ENCODE data around the gene ZNF497. TPM values are rescaled to one million over a fixed set of nuclear protein-coding genes. Genes with fewer than 3 reads are reported as not detected.
"Not testable (repeated sequence)": the region's sequence is repeated elsewhere in the genome, so short reads cannot be mapped to it uniquely, and the experiment has no call there.

Gene ZNF497
- total RNA-seq, 2 experiments from 2014 or later = 1.7 to 2.1 TPM

DNA sequence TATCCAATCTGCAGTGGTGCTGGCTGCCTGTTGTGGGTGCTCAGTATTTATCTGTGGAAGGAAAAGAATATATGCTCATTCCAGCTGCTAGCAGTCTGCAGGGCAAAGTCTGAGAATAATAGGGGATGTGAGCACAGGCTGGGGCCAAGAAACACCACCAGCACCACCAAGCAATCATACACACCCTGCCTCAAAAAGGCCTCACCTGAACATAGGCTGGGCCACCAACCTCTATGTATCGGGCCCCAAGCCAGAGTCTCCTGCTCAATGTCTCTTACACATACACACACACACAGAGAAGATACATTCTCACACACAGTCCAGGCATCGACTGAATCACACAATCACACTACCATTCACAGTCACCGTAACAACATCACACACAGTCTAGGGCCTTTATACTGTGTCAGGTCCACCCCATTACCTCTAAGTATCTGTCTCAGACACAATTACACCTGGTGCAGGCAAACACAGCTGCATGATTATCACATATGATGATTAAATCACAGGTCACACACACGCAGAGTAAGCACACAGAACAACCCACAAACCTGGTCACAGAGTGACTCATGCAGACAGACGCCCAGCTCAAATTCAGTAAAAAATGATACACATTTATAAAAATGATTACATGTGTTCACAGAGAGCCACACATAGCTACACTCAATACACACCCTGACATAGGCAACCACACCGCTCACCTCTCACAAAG is 37.1 kb downstream of the ZNF497 start:
- ATAC-seq (ENCODE audit: low read depth) (no peak), DNase-seq (no peak)
- Mint-ChIP-seq H3K36me3 (peaks cover 3% of the 10 kb centered on the region), H3K9me3 (no peaks in the 10 kb centered on the region), H3K27ac (no peak overlapping the region), H3K4me1 (peaks cover 7% of the 10 kb centered on the region), H3K4me3 (no peak overlapping the region), H3K27me3 (no peaks in the 10 kb centered on the region)
- POLR2A ChIA-PET = interaction anchor here (1.5 to 1.6 kb wide), 3 partner anchors 21 to 142 kb away, joined by 7 to 17 read pairs (median 9); partner anchors contain the start of gene ZNF274

- ATAC-seq (ENCODE audit: low read depth) (no peak), DNase-seq (no peak)
- H3K27ac Mint-ChIP-seq = no peak overlapping the region
- POLR2A ChIA-PET = no interaction called here
- no peaks in the 10 kb centered on the region for H3K27me3 Mint-ChIP-seq
- H3K36me3 Mint-ChIP-seq = peaks cover 19% of the 10 kb centered on the region
- no peaks in the 10 kb centered on the region for H3K9me3 Mint-ChIP-seq
- H3K4me1 Mint-ChIP-seq = no peaks in the 10 kb centered on the region
- H3K4me3 Mint-ChIP-seq = no peak overlapping the region
Measured at GRCh38 chr19:58319241-58319640, 43.3 kb downstream of the ZNF497 start.

DNA sequence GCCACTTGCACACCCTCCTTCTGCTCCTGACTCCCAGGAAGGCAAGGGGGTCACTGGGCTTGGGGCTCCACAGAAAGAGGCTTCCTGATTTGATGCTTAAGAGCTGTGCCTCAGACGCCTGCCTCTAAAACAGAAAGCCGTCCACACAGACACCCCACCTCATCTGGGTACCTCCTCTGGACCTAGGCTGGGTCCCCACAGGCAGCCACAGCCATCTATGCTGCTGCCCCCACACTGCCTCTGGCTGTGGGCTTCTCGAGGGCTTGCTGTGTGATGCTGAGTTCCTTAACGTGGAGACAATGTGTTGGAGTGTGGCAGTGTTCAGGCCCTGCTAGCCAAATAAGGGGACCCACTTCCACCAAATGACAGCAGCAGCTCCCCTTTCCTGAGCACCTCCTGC is 44.3 kb downstream of the ZNF497 start:
- POLR2A ChIA-PET = interaction anchor here (1.1 kb wide), 1 partner anchor 81 kb away, joined by 6 read pairs; no protein-coding TSS in a partner anchor
- no peaks in the 10 kb centered on the region for H3K27me3 Mint-ChIP-seq

GRCh38 chr19:58317476-58318072 is 45.0 kb downstream of the ZNF497 start:
- H3K27ac Mint-ChIP-seq = no peak overlapping the region
- no peaks in the 10 kb centered on the region for H3K9me3 Mint-ChIP-seq
- no peaks in the 10 kb centered on the region for H3K27me3 Mint-ChIP-seq
- ATAC-seq (ENCODE audit: low read depth) = no peak
- H3K36me3 Mint-ChIP-seq = peaks cover 26% of the 10 kb centered on the region
- H3K4me3 Mint-ChIP-seq = no peak overlapping the region
- H3K4me1 Mint-ChIP-seq = no peaks in the 10 kb centered on the region
- DNase-seq = no peak
- POLR2A ChIA-PET = interaction anchor here (0.6 to 1.1 kb wide), 3 partner anchors 69 to 81 kb away, joined by 3 to 6 read pairs (median 5); partner anchors contain the start of gene RPS5

More for the DNA sequence above, 44.3 kb downstream of the ZNF497 start:
- DNase-seq = no peak
- ATAC-seq (ENCODE audit: low read depth) = no peak
- Mint-ChIP-seq H3K4me1 (no peaks in the 10 kb centered on the region), H3K27ac (no peak overlapping the region), H3K9me3 (no peaks in the 10 kb centered on the region), H3K36me3 (peaks cover 21% of the 10 kb centered on the region), H3K4me3 (no peak overlapping the region)

DNA sequence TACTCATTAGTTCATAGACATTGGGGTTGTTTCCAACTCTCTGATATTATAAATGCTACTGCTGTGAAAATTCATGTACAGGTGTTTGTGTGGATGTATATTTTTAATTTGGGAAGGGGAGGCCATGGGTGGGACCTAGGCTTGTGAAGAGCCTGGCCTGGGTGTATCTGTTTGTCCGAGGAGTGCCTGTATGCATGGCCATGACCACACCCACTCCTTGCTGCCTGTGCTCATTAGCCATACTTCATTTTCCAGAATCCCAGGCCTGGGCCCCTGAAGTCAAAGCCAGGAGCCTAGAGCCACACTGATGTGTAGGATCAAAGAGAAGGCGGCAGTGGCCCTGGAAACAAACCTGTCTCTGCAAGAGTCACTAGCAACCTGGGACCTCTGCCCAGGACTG is 47.0 kb downstream of the ZNF497 start:
- H3K27ac Mint-ChIP-seq = no peak overlapping the region
- no peak overlapping the region for H3K4me3 Mint-ChIP-seq
- peaks cover 43% of the 10 kb centered on the region for H3K36me3 Mint-ChIP-seq
- DNase-seq (no peak), ATAC-seq (ENCODE audit: low read depth) (no peak)
- peaks cover 2% of the 10 kb centered on the region for H3K9me3 Mint-ChIP-seq
- H3K27me3 Mint-ChIP-seq = no peaks in the 10 kb centered on the region
- POLR2A ChIA-PET = no interaction called here
- H3K4me1 Mint-ChIP-seq = peaks cover 2% of the 10 kb centered on the region

DNA sequence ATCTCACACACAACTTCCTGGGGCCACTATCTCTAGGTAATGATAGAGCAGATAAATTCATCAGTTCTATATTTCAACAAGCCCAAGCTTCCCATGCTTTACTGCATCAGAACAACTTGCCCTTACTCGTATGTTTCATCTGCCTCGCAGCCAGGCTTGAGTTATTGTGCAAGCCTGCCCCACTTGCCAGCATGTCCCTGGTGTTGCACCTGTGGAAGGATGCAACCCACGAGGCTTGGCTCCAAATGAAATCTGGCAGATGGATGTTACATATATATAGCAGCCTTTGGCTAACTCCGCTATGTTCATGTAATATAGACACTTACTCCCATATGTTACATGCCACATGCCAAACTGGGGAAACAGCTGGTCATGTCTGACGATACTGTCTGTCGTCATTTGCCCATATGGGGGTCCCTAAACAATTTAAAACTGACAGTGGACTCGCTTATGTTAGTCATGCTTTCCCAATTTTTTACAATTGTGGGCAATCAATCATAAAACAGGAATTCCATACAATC is 51.1 kb downstream of the ZNF497 start:
- POLR2A ChIA-PET = no interaction called here
- Mint-ChIP-seq H3K27ac (no peak overlapping the region), H3K36me3 (peaks cover 72% of the 10 kb centered on the region), H3K4me1 (peaks cover 22% of the 10 kb centered on the region), H3K27me3 (no peaks in the 10 kb centered on the region), H3K4me3 (no peak overlapping the region), H3K9me3 (peaks cover 2% of the 10 kb centered on the region)
- DNase-seq = no peak
- no peak for ATAC-seq (ENCODE audit: low read depth)

- Mint-ChIP-seq H3K36me3 (peaks cover 75% of the 10 kb centered on the region), H3K4me1 (peaks cover 28% of the 10 kb centered on the region)
- POLR2A ChIA-PET; H3K27ac Mint-ChIP-seq; H3K27me3 Mint-ChIP-seq; H3K9me3 Mint-ChIP-seq; H3K4me3 Mint-ChIP-seq; DNase-seq; ATAC-seq (ENCODE audit: low read depth): not testable (repeated sequence)
Measured at GRCh38 chr19:58310685-58311084, 51.9 kb downstream of the ZNF497 start.

DNA sequence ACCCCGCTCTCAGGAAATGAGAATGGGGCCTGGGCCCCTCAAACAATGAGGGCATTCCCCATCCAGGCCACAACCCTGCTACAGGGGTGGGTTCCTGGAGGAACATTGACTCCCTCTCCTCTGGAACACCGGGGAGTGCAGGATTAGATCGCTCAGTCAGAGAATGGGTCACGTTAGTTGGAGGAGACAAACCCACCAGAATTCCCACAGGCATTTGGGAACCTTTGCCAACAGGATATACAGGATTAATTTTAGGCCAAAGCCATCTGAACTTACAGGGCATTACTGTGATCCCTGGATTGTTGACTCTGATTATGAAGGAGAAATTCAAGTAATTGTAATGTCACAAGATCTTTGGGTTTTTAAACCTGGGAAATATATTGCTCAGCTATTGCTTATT is 54.8 kb downstream of the ZNF497 start:
- Mint-ChIP-seq H3K27ac (no peak overlapping the region), H3K27me3 (no peaks in the 10 kb centered on the region), H3K4me1 (peaks cover 35% of the 10 kb centered on the region), H3K4me3 (no peak overlapping the region), H3K9me3 (peaks cover 2% of the 10 kb centered on the region), H3K36me3 (peaks cover 72% of the 10 kb centered on the region)
- POLR2A ChIA-PET = interaction anchor here (0.9 to 1.1 kb wide), 2 partner anchors 40 to 101 kb away, joined by 3 read pairs; partner anchors contain the start of gene ZNF584
- ATAC-seq (ENCODE audit: low read depth) = no peak
- no peak for DNase-seq

DNA sequence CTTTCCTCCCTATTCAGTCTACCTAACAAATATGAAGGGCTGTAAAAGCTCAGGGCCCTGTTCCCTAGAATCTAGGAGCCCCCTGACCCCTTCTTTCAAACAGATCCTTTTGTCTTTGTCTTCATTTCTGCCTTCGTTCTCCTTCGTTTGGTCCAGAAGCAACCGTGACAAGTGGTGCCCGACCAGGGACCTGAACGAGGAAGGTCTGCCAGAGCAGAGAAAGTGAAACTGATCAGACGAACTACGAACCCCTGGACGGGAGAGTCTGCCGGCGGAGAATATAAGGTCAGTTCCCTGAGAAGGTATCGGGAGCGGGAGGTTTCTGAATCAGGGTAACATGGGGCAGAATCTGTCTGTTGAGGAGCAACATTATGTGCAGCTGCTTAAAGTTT is 56.6 kb downstream of the ZNF497 start:
- Mint-ChIP-seq H3K4me3 (peak overlapping the region; percentile 92), H3K36me3 (peaks cover 71% of the 10 kb centered on the region), H3K9me3 (peaks cover 6% of the 10 kb centered on the region), H3K27me3 (no peaks in the 10 kb centered on the region), H3K27ac (peak overlapping the region; percentile 97), H3K4me1 (peaks cover 33% of the 10 kb centered on the region)
- ATAC-seq (ENCODE audit: low read depth) (no peak), DNase-seq (no peak)
- POLR2A ChIA-PET = interaction anchor here (1.0 to 1.5 kb wide), 7 partner anchors 21 to 78 kb away, joined by 3 to 6 read pairs (median 4); partner anchors contain the start of genes ZNF497, ZNF544, ZNF8 and ZSCAN22

DNA sequence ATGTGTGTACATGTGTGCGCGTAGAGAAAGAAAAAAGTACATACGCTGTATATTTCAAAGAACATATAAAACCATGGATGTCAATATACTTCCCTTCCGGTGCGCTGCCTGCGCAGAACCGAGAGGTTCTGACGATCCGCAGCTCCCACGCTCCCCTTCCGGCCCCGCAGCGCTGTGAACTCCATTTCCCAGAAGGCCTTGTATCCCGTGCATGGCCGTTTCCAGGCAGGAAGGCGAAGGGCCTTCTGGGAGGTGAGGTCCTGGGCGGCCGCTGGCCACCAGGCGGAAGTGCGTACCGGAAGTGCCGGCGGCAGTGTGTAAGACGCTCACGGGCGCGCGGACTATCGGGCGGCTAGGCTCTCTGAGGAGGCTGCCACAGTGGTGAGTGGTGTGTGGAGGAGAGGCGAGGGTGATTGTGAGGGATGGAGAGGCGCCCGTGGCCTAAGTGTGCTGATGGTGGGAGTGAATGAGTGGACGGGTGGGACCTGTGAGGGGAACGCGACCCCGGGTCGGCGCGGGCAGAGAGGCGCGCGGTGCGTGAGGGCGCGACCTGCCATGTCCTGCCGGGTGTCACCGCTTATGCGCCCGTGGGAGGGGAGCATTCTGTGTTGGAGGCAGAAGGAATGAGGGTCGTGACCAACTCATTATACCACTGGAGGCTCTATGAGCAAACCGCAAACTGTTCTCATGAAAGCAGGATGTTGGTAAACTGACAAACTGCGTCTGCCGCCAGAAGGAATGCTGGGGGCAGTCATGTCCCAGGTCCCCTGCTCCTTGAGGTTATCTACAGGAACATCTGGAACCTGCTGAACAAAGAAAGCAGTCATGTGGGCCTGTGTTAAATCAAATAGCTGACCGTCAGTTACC is 57.3 kb downstream of the ZNF497 start, which contains the start of gene ERVK3-1:
Gene ERVK3-1, plus strand, starts transcription at position 313 of the 867 bp plus-strand sequence. CDS start 6,792 bp downstream, outside the sequence.
- peaks cover 32% of the 10 kb centered on the region for H3K4me1 Mint-ChIP-seq
- POLR2A ChIA-PET = interaction anchor here (0.6 to 1.5 kb wide), 14 partner anchors 16 to 134 kb away, joined by 3 to 7 read pairs (median 4); partner anchors contain the start of genes ZNF132, ZNF274, ZNF497 and ZNF544
- ATAC-seq (ENCODE audit: low read depth) = peak; percentile 94

GRCh38 chr19:58304748-58305064 is 57.8 kb downstream of the ZNF497 start:
- no peak for DNase-seq
- ATAC-seq (ENCODE audit: low read depth) = no peak
- peaks cover 30% of the 10 kb centered on the region for H3K4me1 Mint-ChIP-seq
- H3K27ac Mint-ChIP-seq = peak overlapping the region; percentile 97
- H3K4me3 Mint-ChIP-seq = peak overlapping the region; percentile 92
- peaks cover 7% of the 10 kb centered on the region for H3K9me3 Mint-ChIP-seq
- POLR2A ChIA-PET = interaction anchor here (0.6 to 1.5 kb wide), 7 partner anchors 16 to 135 kb away, joined by 3 to 7 read pairs (median 3); partner anchors contain the start of genes ZNF132, ZNF274 and ZSCAN22
- no peaks in the 10 kb centered on the region for H3K27me3 Mint-ChIP-seq
- peaks cover 74% of the 10 kb centered on the region for H3K36me3 Mint-ChIP-seq

More for the DNA sequence above, 57.3 kb downstream of the ZNF497 start, which contains the start of gene ERVK3-1:
- peak within 1 kb of the TSS; percentile 92 for H3K4me3 Mint-ChIP-seq
- DNase-seq = peak; percentile 91
- H3K36me3 Mint-ChIP-seq = peaks cover 74% of the 10 kb centered on the region
- no peaks in the 10 kb centered on the region for H3K27me3 Mint-ChIP-seq
- peaks cover 7% of the 10 kb centered on the region for H3K9me3 Mint-ChIP-seq
- H3K27ac Mint-ChIP-seq = peak within 1 kb of the TSS; percentile 97
